IMR-90 (cell line): Measurements from ENCODE around the gene BRCC3. TPM values are rescaled to one million over a fixed set of nuclear protein-coding genes. Genes with fewer than 3 reads are reported as not detected.

Experiments used
- ATAC-seq: fragments of 200-7000 bp; cut with Tn5 transposase; 2 replicates; pipeline ENCODE4 v1.9.1; 2020; ENCODE audit warnings: low read depth, mild to moderate bottlenecking, moderate library complexity
- BruUV-seq: library from RNA; stranded (reverse); fragments of 400-500 nt; replicated peaks from 2 replicates; lab custom pipeline; 2021; lab: Mats Ljungman, UMichigan
- CTCF ChIA-PET: fragments of 300-600 bp; formaldehyde crosslinking; extraction: SDS; loops from one replicate; lab custom pipeline; 2021; ENCODE audit warnings: antibody characterized with exemption; lab: Yijun Ruan, JAX
- POLR2A ChIA-PET: fragments of 300-600 bp; sonication (Branson Sonifier 250); formaldehyde crosslinking; loops from one replicate; lab custom pipeline; 2022; ENCODE audit warnings: antibody characterized with exemption; ENCODE audit not compliant: unreplicated experiment; lab: Charles Lee
- DNase-seq: peaks from one replicate; pipeline ENCODE4 v3.0.0; 2013
- H2AFZ ChIP-seq: replicated peaks from 2 replicates; pipeline ENCODE3; 2013; ENCODE audit warnings: low read length, mild to moderate bottlenecking; ENCODE audit not compliant: poor library complexity
- H2AK5ac ChIP-seq: 2 replicates; pipeline ENCODE4 v1.6.1; 2013; ENCODE audit warnings: low read depth, low read length, inconsistent platforms
- H2AK9ac ChIP-seq: replicated peaks from 2 replicates; pipeline ENCODE3; 2013; ENCODE audit warnings: mild to moderate bottlenecking, low read depth, low read length, moderate library complexity; ENCODE audit not compliant: poor library complexity
- H2BK120ac ChIP-seq: 2 replicates; pipeline ENCODE4 v1.6.1; 2013; ENCODE audit warnings: low read depth, low read length, inconsistent platforms
- H2BK15ac ChIP-seq: 3 replicates; pipeline ENCODE4 v1.6.1; 2013; ENCODE audit warnings: low read depth, low read length, inconsistent platforms
- H2BK20ac ChIP-seq: 2 replicates; pipeline ENCODE4 v1.6.1; 2013; ENCODE audit warnings: low read depth, mild to moderate bottlenecking, inconsistent platforms, low read length, moderate library complexity
- H2BK5ac ChIP-seq: 2 replicates; pipeline ENCODE4 v1.6.1; 2013; ENCODE audit warnings: mild to moderate bottlenecking, low read depth, low read length, inconsistent platforms; ENCODE audit not compliant: poor library complexity, severe bottlenecking
- H3K14ac ChIP-seq: replicated peaks from 2 replicates; pipeline ENCODE4 v1.6.1; 2013; ENCODE audit warnings: low read depth, low read length, inconsistent platforms
- H3K18ac ChIP-seq: 2 replicates; pipeline ENCODE4 v1.6.1; 2013; ENCODE audit warnings: low read depth, low read length, control low read depth
- H3K23ac ChIP-seq: 2 replicates; pipeline ENCODE4 v1.6.1; 2013; ENCODE audit warnings: low read depth, low read length, inconsistent platforms
- H3K27ac ChIP-seq: 2 replicates; pipeline ENCODE4 v1.5.1; 2013; ENCODE audit warnings: mild to moderate bottlenecking, control low read depth, low read length; ENCODE audit not compliant: insufficient read depth
- H3K27me3 ChIP-seq: 2 replicates; pipeline ENCODE4 v1.6.1; 2013; ENCODE audit warnings: low read length; ENCODE audit not compliant: control insufficient read depth, insufficient read depth
- H3K36me3 ChIP-seq: 2 replicates; pipeline ENCODE4 v1.6.1; 2013; ENCODE audit warnings: low read length, mixed read lengths; ENCODE audit not compliant: control insufficient read depth, insufficient read depth
- H3K4ac ChIP-seq: 2 replicates; pipeline ENCODE4 v1.6.1; 2013; ENCODE audit warnings: low read depth, low read length, inconsistent platforms
- H3K4me1 ChIP-seq: 2 replicates; pipeline ENCODE4 v1.6.1; 2013; ENCODE audit warnings: low read length, mixed read lengths; ENCODE audit not compliant: control insufficient read depth, insufficient read depth
- H3K4me2 ChIP-seq: 2 replicates; pipeline ENCODE4 v1.6.1; 2013; ENCODE audit warnings: low read depth, mild to moderate bottlenecking, control low read depth, low read length, moderate library complexity
- H3K4me3 ChIP-seq: 2 replicates; pipeline ENCODE4 v1.5.1; 2013; ENCODE audit warnings: low read depth, mild to moderate bottlenecking, control low read depth, low read length, moderate library complexity; ENCODE audit not compliant: insufficient read depth
- H3K56ac ChIP-seq: 2 replicates; pipeline ENCODE4 v1.6.1; 2013; ENCODE audit warnings: low read length, inconsistent platforms; ENCODE audit not compliant: insufficient read depth; ENCODE audit errors: extremely low read depth
- H3K79me1 ChIP-seq, 2 experiments: 2 replicates each; pipeline ENCODE4 v1.6.1; 2013; ENCODE audit warnings: low read length in 2 of 2, inconsistent platforms in 1 of 2, low read depth in 1 of 2
- H3K9ac ChIP-seq: 2 replicates; pipeline ENCODE4 v1.6.1; 2013; ENCODE audit warnings: low read depth, low read length, control low read depth
- H3K9me1 ChIP-seq: 2 replicates; pipeline ENCODE4 v1.6.1; 2013; ENCODE audit warnings: low read length, inconsistent platforms; ENCODE audit not compliant: insufficient read depth
- H3K9me3 ChIP-seq: 2 replicates; pipeline ENCODE4 v1.6.1; 2013; ENCODE audit warnings: low read length; ENCODE audit not compliant: control insufficient read depth, insufficient read depth
- H4K20me1 ChIP-seq: 2 replicates; pipeline ENCODE4 v1.6.1; 2013; ENCODE audit warnings: low read length, inconsistent platforms; ENCODE audit not compliant: insufficient read depth
- H4K5ac ChIP-seq: 2 replicates; pipeline ENCODE4 v1.6.1; 2013; ENCODE audit warnings: mild to moderate bottlenecking, low read depth, low read length, control low read depth
- H4K8ac ChIP-seq, 2 experiments: 2 replicates each; pipeline ENCODE4 v1.6.1; 2013; ENCODE audit warnings: low read depth in 2 of 2, low read length in 2 of 2, control low read depth in 1 of 2, inconsistent platforms in 1 of 2
- H4K91ac ChIP-seq: 2 replicates; pipeline ENCODE4 v1.6.1; 2013; ENCODE audit warnings: low read depth, low read length, inconsistent platforms; ENCODE audit not compliant: insufficient read depth
- BHLHE40 ChIP-seq: fragments of 150-350 bp; IDR thresholded peaks from 2 replicates; pipeline ENCODE4 v1.6.1; 2016; ENCODE audit warnings: mild to moderate bottlenecking, low read depth, low read length
- ELK1 ChIP-seq: fragments of 150-350 bp; IDR thresholded peaks from 2 replicates; pipeline ENCODE4 v1.6.1; 2016; ENCODE audit warnings: low read depth, mild to moderate bottlenecking, low read length, moderate library complexity, borderline replicate concordance
- MAFK ChIP-seq: IDR thresholded peaks from 2 replicates; pipeline ENCODE4 v1.6.1; 2012; ENCODE audit warnings: low read depth, low read length, improper control_type of control experiment
- MXI1 ChIP-seq: IDR thresholded peaks from 2 replicates; pipeline ENCODE4 v1.6.1; 2012; ENCODE audit warnings: low read depth, mild to moderate bottlenecking, low read length, moderate library complexity, borderline replicate concordance
- RAD21 ChIP-seq: IDR thresholded peaks from 2 replicates; pipeline ENCODE4 v1.6.1; 2012; ENCODE audit warnings: low read length, improper control_type of control experiment
- RCOR1 ChIP-seq: IDR thresholded peaks from 2 replicates; pipeline ENCODE4 v1.6.1; 2012; ENCODE audit warnings: mild to moderate bottlenecking, low read length, improper control_type of control experiment; ENCODE audit not compliant: insufficient replicate concordance
- SMC3 ChIP-seq: fragments of 150-350 bp; IDR thresholded peaks from 2 replicates; pipeline ENCODE4 v1.6.1; 2016; ENCODE audit warnings: low read depth, mild to moderate bottlenecking, antibody characterized with exemption, low read length, moderate library complexity
- USF2 ChIP-seq: fragments of 150-350 bp; IDR thresholded peaks from 2 replicates; pipeline ENCODE4 v1.6.1; 2017; ENCODE audit warnings: mild to moderate bottlenecking, antibody characterized with exemption, low read length, low read depth
- WGBS, 2 experiments: methylation state at CpG; one replicate each; pipeline versions ENCODE4 v1.1.5 to v1.1.7; 2013; ENCODE audit warnings: missing lambda C conversion rate in 2 of 2; ENCODE audit not compliant: insufficient read length in 1 of 2; ENCODE audit errors: extremely low coverage in 2 of 2; 5-methylcytosine and 5-hydroxymethylcytosine counted together
- dilution Hi-C: fragments of 300-500 bp; cut with HindIII; formaldehyde crosslinking; loops from one replicate; pipeline ENCODE4 v1.14.3; 2018; ENCODE audit warnings: low sequenced_read_pairs; ENCODE audit not compliant: unreplicated experiment
- in situ Hi-C: fragments of 300-500 bp; cut with MboI; formaldehyde crosslinking; loops from 3 replicates; pipeline ENCODE4 v1.14.3; 2019; ENCODE audit warnings: low sequenced_read_pairs, inconsistent platforms, mixed read lengths
- intact Hi-C: fragments of 100-400 bp; cut with micrococcal nuclease; formaldehyde crosslinking; loops from 2 replicates; pipeline ENCODE4 v1.10.0; 2022
- polyA plus RNA-seq, 3 experiments: library from polyadenylated mRNA; depleted of rRNA; stranded (reverse); fragments of >200 nt; gene quantifications; 2 replicates each; pipeline ENCODE4 v1.2.3, GENCODE V29; 2012; ENCODE audit warnings: low replicate concordance in 1 of 3
- total RNA-seq: library from RNA; depleted of rRNA; stranded (reverse); fragments of >200 nt; gene quantifications from 2 replicates; pipeline ENCODE4 v1.2.3, GENCODE V29; 2012
- TF ChIP-seq, protein P1 (sequence below): conservative IDR thresholded peaks from 2 replicates; pipeline ENCODE4 v1.5.1; 2012; ENCODE audit warnings: mild to moderate bottlenecking, low read depth, low read length, improper control_type of control experiment

The BRCC3 gene
- total and polyA plus RNA-seq, 2 of the 4 experiments (the other 2 are of a cell fraction), result 14.4 to 24.7 TPM

GRCh38 chrX:155094468-155095061, 23.3 kb downstream of the BRCC3 start:
- Histone ChIP-seq H3K18ac (no peak overlapping the region), H2BK20ac (no peak overlapping the region), H2AK9ac (no peak overlapping the region), H4K91ac (no peak overlapping the region), H3K14ac (no peak overlapping the region), H3K23ac (no peak overlapping the region), H3K27me3 (no peaks in the 10 kb centered on the region), H3K79me1 (no peaks in the 10 kb centered on the region), H3K9me3 (no peaks in the 10 kb centered on the region), H3K9ac (no peak overlapping the region), H3K56ac (no peak overlapping the region), H2BK5ac (no peak overlapping the region), H4K8ac (no peak overlapping the region), H2BK120ac (no peak overlapping the region), H3K9me1 (no peaks in the 10 kb centered on the region), H3K4me3 (no peak overlapping the region), H4K5ac (no peak overlapping the region), H2BK15ac (no peak overlapping the region), H4K20me1 (no peaks in the 10 kb centered on the region), H3K27ac (no peak overlapping the region), H3K4me2 (no peak overlapping the region), H3K36me3 (peaks cover 4% of the 10 kb centered on the region; the same call in 1 of the 2 replicates), H3K4me1 (no peaks in the 10 kb centered on the region), H2AK5ac (no peak overlapping the region), H2AFZ (no peak overlapping the region), H3K4ac (no peak overlapping the region)
- in situ Hi-C loops (loop anchor here (10.0 kb wide), 1 partner anchor 730 kb away; no protein-coding TSS in a partner anchor), dilution Hi-C loops (no loop called here), intact Hi-C loops (loop anchor here (10.0 kb wide), 1 partner anchor 120 kb away; the partner anchor contains the start of gene VBP1)
- ATAC-seq (peak; percentile 61; the same call in 1 of the 2 replicates), DNase-seq (peak; percentile 21)
- CTCF ChIA-PET, result interaction anchor here (0.6 to 1.8 kb wide), 4 partner anchors 9 to 54 kb away, joined by 3 to 5 read pairs (median 4); no protein-coding TSS in a partner anchor
- WGBS, 2 experiments, result no CpG with 5 or more reads among the region's 4 CpGs
- no TSS peak for BruUV-seq
- TF ChIP-seq, protein P1, sequence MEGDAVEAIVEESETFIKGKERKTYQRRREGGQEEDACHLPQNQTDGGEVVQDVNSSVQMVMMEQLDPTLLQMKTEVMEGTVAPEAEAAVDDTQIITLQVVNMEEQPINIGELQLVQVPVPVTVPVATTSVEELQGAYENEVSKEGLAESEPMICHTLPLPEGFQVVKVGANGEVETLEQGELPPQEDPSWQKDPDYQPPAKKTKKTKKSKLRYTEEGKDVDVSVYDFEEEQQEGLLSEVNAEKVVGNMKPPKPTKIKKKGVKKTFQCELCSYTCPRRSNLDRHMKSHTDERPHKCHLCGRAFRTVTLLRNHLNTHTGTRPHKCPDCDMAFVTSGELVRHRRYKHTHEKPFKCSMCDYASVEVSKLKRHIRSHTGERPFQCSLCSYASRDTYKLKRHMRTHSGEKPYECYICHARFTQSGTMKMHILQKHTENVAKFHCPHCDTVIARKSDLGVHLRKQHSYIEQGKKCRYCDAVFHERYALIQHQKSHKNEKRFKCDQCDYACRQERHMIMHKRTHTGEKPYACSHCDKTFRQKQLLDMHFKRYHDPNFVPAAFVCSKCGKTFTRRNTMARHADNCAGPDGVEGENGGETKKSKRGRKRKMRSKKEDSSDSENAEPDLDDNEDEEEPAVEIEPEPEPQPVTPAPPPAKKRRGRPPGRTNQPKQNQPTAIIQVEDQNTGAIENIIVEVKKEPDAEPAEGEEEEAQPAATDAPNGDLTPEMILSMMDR, result peak; percentile 54
- TF ChIP-seq ELK1 (no peak), RCOR1 (no peak), RAD21 (peak; percentile 43), MAFK (no peak), USF2 (no peak), MXI1 (no peak), BHLHE40 (no peak), SMC3 (peak; percentile 37)
- POLR2A ChIA-PET, result no interaction called here
